IMR-90 (cell line): ENCODE data around the gene DDX53. TPM values are rescaled to one million over a fixed set of nuclear protein-coding genes. Genes with fewer than 3 reads are reported as not detected.
A peak's percentile ranks its signal among the peaks of the same experiment; 100 is the strongest.

Experiments
- ATAC-seq: fragments of 200-7000 bp; cut with Tn5 transposase; 2 replicates; pipeline ENCODE4 v1.9.1; 2020; ENCODE audit warnings: low read depth, mild to moderate bottlenecking, moderate library complexity
- BruUV-seq: library from RNA; stranded (reverse); fragments of 400-500 nt; replicated peaks from 2 replicates; lab custom pipeline; 2021; lab: Mats Ljungman, UMichigan
- CTCF ChIA-PET: fragments of 300-600 bp; formaldehyde crosslinking; extraction: SDS; loops from one replicate; lab custom pipeline; 2021; ENCODE audit warnings: antibody characterized with exemption; lab: Yijun Ruan, JAX
- POLR2A ChIA-PET: fragments of 300-600 bp; sonication (Branson Sonifier 250); formaldehyde crosslinking; loops from one replicate; lab custom pipeline; 2022; ENCODE audit warnings: antibody characterized with exemption; ENCODE audit not compliant: unreplicated experiment; lab: Charles Lee
- DNase-seq: peaks from one replicate; pipeline ENCODE4 v3.0.0; 2013
- H2AFZ ChIP-seq: replicated peaks from 2 replicates; pipeline ENCODE3; 2013; ENCODE audit warnings: low read length, mild to moderate bottlenecking; ENCODE audit not compliant: poor library complexity
- H2AK5ac ChIP-seq: 2 replicates; pipeline ENCODE4 v1.6.1; 2013; ENCODE audit warnings: low read depth, low read length, inconsistent platforms
- H2AK9ac ChIP-seq: replicated peaks from 2 replicates; pipeline ENCODE3; 2013; ENCODE audit warnings: mild to moderate bottlenecking, low read depth, low read length, moderate library complexity; ENCODE audit not compliant: poor library complexity
- H2BK120ac ChIP-seq: 2 replicates; pipeline ENCODE4 v1.6.1; 2013; ENCODE audit warnings: low read depth, low read length, inconsistent platforms
- H2BK15ac ChIP-seq: 3 replicates; pipeline ENCODE4 v1.6.1; 2013; ENCODE audit warnings: low read depth, low read length, inconsistent platforms
- H2BK20ac ChIP-seq: 2 replicates; pipeline ENCODE4 v1.6.1; 2013; ENCODE audit warnings: low read depth, mild to moderate bottlenecking, inconsistent platforms, low read length, moderate library complexity
- H2BK5ac ChIP-seq: 2 replicates; pipeline ENCODE4 v1.6.1; 2013; ENCODE audit warnings: mild to moderate bottlenecking, low read depth, low read length, inconsistent platforms; ENCODE audit not compliant: poor library complexity, severe bottlenecking
- H3K14ac ChIP-seq: replicated peaks from 2 replicates; pipeline ENCODE4 v1.6.1; 2013; ENCODE audit warnings: low read depth, low read length, inconsistent platforms
- H3K18ac ChIP-seq: 2 replicates; pipeline ENCODE4 v1.6.1; 2013; ENCODE audit warnings: low read depth, low read length, control low read depth
- H3K23ac ChIP-seq: 2 replicates; pipeline ENCODE4 v1.6.1; 2013; ENCODE audit warnings: low read depth, low read length, inconsistent platforms
- H3K27ac ChIP-seq: 2 replicates; pipeline ENCODE4 v1.5.1; 2013; ENCODE audit warnings: mild to moderate bottlenecking, control low read depth, low read length; ENCODE audit not compliant: insufficient read depth
- H3K27me3 ChIP-seq: 2 replicates; pipeline ENCODE4 v1.6.1; 2013; ENCODE audit warnings: low read length; ENCODE audit not compliant: control insufficient read depth, insufficient read depth
- H3K36me3 ChIP-seq: 2 replicates; pipeline ENCODE4 v1.6.1; 2013; ENCODE audit warnings: low read length, mixed read lengths; ENCODE audit not compliant: control insufficient read depth, insufficient read depth
- H3K4ac ChIP-seq: 2 replicates; pipeline ENCODE4 v1.6.1; 2013; ENCODE audit warnings: low read depth, low read length, inconsistent platforms
- H3K4me1 ChIP-seq: 2 replicates; pipeline ENCODE4 v1.6.1; 2013; ENCODE audit warnings: low read length, mixed read lengths; ENCODE audit not compliant: control insufficient read depth, insufficient read depth
- H3K4me2 ChIP-seq: 2 replicates; pipeline ENCODE4 v1.6.1; 2013; ENCODE audit warnings: low read depth, mild to moderate bottlenecking, control low read depth, low read length, moderate library complexity
- H3K4me3 ChIP-seq: 2 replicates; pipeline ENCODE4 v1.5.1; 2013; ENCODE audit warnings: low read depth, mild to moderate bottlenecking, control low read depth, low read length, moderate library complexity; ENCODE audit not compliant: insufficient read depth
- H3K56ac ChIP-seq: 2 replicates; pipeline ENCODE4 v1.6.1; 2013; ENCODE audit warnings: low read length, inconsistent platforms; ENCODE audit not compliant: insufficient read depth; ENCODE audit errors: extremely low read depth
- H3K79me1 ChIP-seq, 2 experiments: 2 replicates each; pipeline ENCODE4 v1.6.1; 2013; ENCODE audit warnings: low read length in 2 of 2, inconsistent platforms in 1 of 2, low read depth in 1 of 2
- H3K9ac ChIP-seq: 2 replicates; pipeline ENCODE4 v1.6.1; 2013; ENCODE audit warnings: low read depth, low read length, control low read depth
- H3K9me1 ChIP-seq: 2 replicates; pipeline ENCODE4 v1.6.1; 2013; ENCODE audit warnings: low read length, inconsistent platforms; ENCODE audit not compliant: insufficient read depth
- H3K9me3 ChIP-seq: 2 replicates; pipeline ENCODE4 v1.6.1; 2013; ENCODE audit warnings: low read length; ENCODE audit not compliant: control insufficient read depth, insufficient read depth
- H4K20me1 ChIP-seq: 2 replicates; pipeline ENCODE4 v1.6.1; 2013; ENCODE audit warnings: low read length, inconsistent platforms; ENCODE audit not compliant: insufficient read depth
- H4K5ac ChIP-seq: 2 replicates; pipeline ENCODE4 v1.6.1; 2013; ENCODE audit warnings: mild to moderate bottlenecking, low read depth, low read length, control low read depth
- H4K8ac ChIP-seq, 2 experiments: 2 replicates each; pipeline ENCODE4 v1.6.1; 2013; ENCODE audit warnings: low read depth in 2 of 2, low read length in 2 of 2, control low read depth in 1 of 2, inconsistent platforms in 1 of 2
- H4K91ac ChIP-seq: 2 replicates; pipeline ENCODE4 v1.6.1; 2013; ENCODE audit warnings: low read depth, low read length, inconsistent platforms; ENCODE audit not compliant: insufficient read depth
- BHLHE40 ChIP-seq: fragments of 150-350 bp; IDR thresholded peaks from 2 replicates; pipeline ENCODE4 v1.6.1; 2016; ENCODE audit warnings: mild to moderate bottlenecking, low read depth, low read length
- CEBPB ChIP-seq: IDR thresholded peaks from 2 replicates; pipeline ENCODE4 v1.6.1; 2012; ENCODE audit warnings: low read depth, low read length, improper control_type of control experiment
- MAFK ChIP-seq: IDR thresholded peaks from 2 replicates; pipeline ENCODE4 v1.6.1; 2012; ENCODE audit warnings: low read depth, low read length, improper control_type of control experiment
- MXI1 ChIP-seq: IDR thresholded peaks from 2 replicates; pipeline ENCODE4 v1.6.1; 2012; ENCODE audit warnings: low read depth, mild to moderate bottlenecking, low read length, moderate library complexity, borderline replicate concordance
- RCOR1 ChIP-seq: IDR thresholded peaks from 2 replicates; pipeline ENCODE4 v1.6.1; 2012; ENCODE audit warnings: mild to moderate bottlenecking, low read length, improper control_type of control experiment; ENCODE audit not compliant: insufficient replicate concordance
- SMC3 ChIP-seq: fragments of 150-350 bp; IDR thresholded peaks from 2 replicates; pipeline ENCODE4 v1.6.1; 2016; ENCODE audit warnings: low read depth, mild to moderate bottlenecking, antibody characterized with exemption, low read length, moderate library complexity
- WGBS, 2 experiments: methylation state at CpG; one replicate each; pipeline versions ENCODE4 v1.1.5 to v1.1.7; 2013; ENCODE audit warnings: missing lambda C conversion rate in 2 of 2; ENCODE audit not compliant: insufficient read length in 1 of 2; ENCODE audit errors: extremely low coverage in 2 of 2; 5-methylcytosine and 5-hydroxymethylcytosine counted together
- dilution Hi-C: fragments of 300-500 bp; cut with HindIII; formaldehyde crosslinking; loops from one replicate; pipeline ENCODE4 v1.14.3; 2018; ENCODE audit warnings: low sequenced_read_pairs; ENCODE audit not compliant: unreplicated experiment
- in situ Hi-C: fragments of 300-500 bp; cut with MboI; formaldehyde crosslinking; loops from 3 replicates; pipeline ENCODE4 v1.14.3; 2019; ENCODE audit warnings: low sequenced_read_pairs, inconsistent platforms, mixed read lengths
- intact Hi-C: fragments of 100-400 bp; cut with micrococcal nuclease; formaldehyde crosslinking; loops from 2 replicates; pipeline ENCODE4 v1.10.0; 2022
- polyA plus RNA-seq, 3 experiments: library from polyadenylated mRNA; depleted of rRNA; stranded (reverse); fragments of >200 nt; gene quantifications; 2 replicates each; pipeline ENCODE4 v1.2.3, GENCODE V29; 2012; ENCODE audit warnings: low replicate concordance in 1 of 3
- total RNA-seq: library from RNA; depleted of rRNA; stranded (reverse); fragments of >200 nt; gene quantifications from 2 replicates; pipeline ENCODE4 v1.2.3, GENCODE V29; 2012
- TF ChIP-seq, protein P1 (sequence below): fragments of 150-350 bp; IDR thresholded peaks from 2 replicates; pipeline ENCODE4 v1.6.1; 2016; ENCODE audit warnings: low read depth, mild to moderate bottlenecking, low read length, moderate library complexity, borderline replicate concordance

The DDX53 gene
- total and polyA plus RNA-seq, 2 of the 4 experiments (the other 2 are of a cell fraction): not detected

- no peak for TF ChIP-seq MXI1
- TF ChIP-seq, protein P1, sequence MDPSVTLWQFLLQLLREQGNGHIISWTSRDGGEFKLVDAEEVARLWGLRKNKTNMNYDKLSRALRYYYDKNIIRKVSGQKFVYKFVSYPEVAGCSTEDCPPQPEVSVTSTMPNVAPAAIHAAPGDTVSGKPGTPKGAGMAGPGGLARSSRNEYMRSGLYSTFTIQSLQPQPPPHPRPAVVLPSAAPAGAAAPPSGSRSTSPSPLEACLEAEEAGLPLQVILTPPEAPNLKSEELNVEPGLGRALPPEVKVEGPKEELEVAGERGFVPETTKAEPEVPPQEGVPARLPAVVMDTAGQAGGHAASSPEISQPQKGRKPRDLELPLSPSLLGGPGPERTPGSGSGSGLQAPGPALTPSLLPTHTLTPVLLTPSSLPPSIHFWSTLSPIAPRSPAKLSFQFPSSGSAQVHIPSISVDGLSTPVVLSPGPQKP: no peak
- no peak for TF ChIP-seq MAFK
- TF ChIP-seq RCOR1: no peak
- no peak for TF ChIP-seq CEBPB
- TF ChIP-seq SMC3: no peak
- TF ChIP-seq BHLHE40: no peak
Observed at GRCh38 chrX:22987452-22987851, 12.3 kb upstream of the DDX53 start.

More at GRCh38 chrX:22987452-22987851, 12.3 kb upstream of the DDX53 start:
- DNase-seq (peak; percentile 25), ATAC-seq (peak; percentile 72)
- CTCF ChIA-PET: no interaction called here
- Histone ChIP-seq H2AK9ac (no peak overlapping the region), H3K9ac (no peak overlapping the region), H2BK15ac (no peak overlapping the region), H4K8ac (no peak overlapping the region), H3K27ac (no peak overlapping the region), H3K27me3 (no peaks in the 10 kb centered on the region), H3K23ac (no peak overlapping the region), H3K4me3 (no peak overlapping the region), H2BK5ac (no peak overlapping the region), H4K91ac (no peak overlapping the region), H3K36me3 (no peaks in the 10 kb centered on the region), H4K5ac (no peak overlapping the region), H3K9me3 (no peaks in the 10 kb centered on the region), H3K4me1 (no peaks in the 10 kb centered on the region), H3K18ac (no peak overlapping the region), H2AK5ac (no peak overlapping the region), H3K14ac (no peak overlapping the region), H2AFZ (no peak overlapping the region), H3K4me2 (no peak overlapping the region), H3K9me1 (no peaks in the 10 kb centered on the region), H2BK120ac (no peak overlapping the region), H2BK20ac (no peak overlapping the region), H3K56ac (no peak overlapping the region), H4K20me1 (no peaks in the 10 kb centered on the region), H3K4ac (no peak overlapping the region), H3K79me1 (no peaks in the 10 kb centered on the region)
- dilution Hi-C loops (no loop called here), intact Hi-C loops (no loop called here), in situ Hi-C loops (no loop called here)
- no TSS peak for BruUV-seq
- POLR2A ChIA-PET: no interaction called here
- no CpG with 5 or more reads among the region's 1 CpG for WGBS, 2 experiments
